K562 (cell line): Measurements from ENCODE around the gene CPED1. TPM values are rescaled to one million over a fixed set of nuclear protein-coding genes. Genes with fewer than 3 reads are reported as not detected.

Source experiments
- ARNT ChIP-seq, 2 experiments: fragments of 450-650 bp; IDR thresholded peaks; 2 replicates each; pipeline ENCODE4 v1.6.1; 2016; ENCODE audit warnings: mild to moderate bottlenecking in 1 of 2
- DIDO1 ChIP-seq: fragments of 450-650 bp; IDR thresholded peaks from 2 replicates; pipeline ENCODE4 v1.6.1; 2016; ENCODE audit warnings: low read depth, missing biosample characterization, missing genetic modification characterization
- E2F3 ChIP-seq: fragments of 250-450 bp; sonication (Bioruptor Pico); IDR thresholded peaks from 2 replicates; pipeline ENCODE4 v1.4.0; 2020; ENCODE audit warnings: mild to moderate bottlenecking
- ETV6 ChIP-seq, 3 experiments: fragments of 150-350 bp in 1 of 3; sonication (generic) in 1 of 3; formaldehyde crosslinking in 1 of 3; IDR thresholded peaks; 2 replicates each; pipeline versions ENCODE4 v1.6.1 to v1.8.0; 2014 to 2022; ENCODE audit warnings: borderline replicate concordance in 2 of 3, low read depth in 2 of 3, antibody characterized with exemption in 1 of 3, low read length in 1 of 3, mild to moderate bottlenecking in 1 of 3, missing genetic modification reagents in 1 of 3
- FOXM1 ChIP-seq, 2 experiments: fragments of 450-650 bp in 1 of 2; sonication (generic) in 1 of 2; formaldehyde crosslinking in 1 of 2; IDR thresholded peaks; 2 replicates each; pipeline versions ENCODE4 v1.6.1 to v1.9.0; 2017 to 2022; ENCODE audit warnings: low read depth in 2 of 2, mild to moderate bottlenecking in 2 of 2, missing genetic modification reagents in 1 of 2, moderate library complexity in 1 of 2
- GTF2E2 ChIP-seq: fragments of 200-800 bp; sonication (Bioruptor generic); IDR thresholded peaks from 2 replicates; pipeline ENCODE4 v1.6.1; 2016; ENCODE audit warnings: missing genetic modification characterization, missing compliant biosample characterization
- HNRNPLL ChIP-seq: fragments of 200-400 bp; formaldehyde crosslinking; IDR thresholded peaks from 2 replicates; pipeline ENCODE4 v1.6.1; 2017; ENCODE audit warnings: low read length, low read depth, mild to moderate bottlenecking; ENCODE audit not compliant: poor library complexity, severe bottlenecking
- NFIC ChIP-seq: fragments of 450-650 bp; IDR thresholded peaks from 2 replicates; pipeline ENCODE4 v1.6.1; 2017; ENCODE audit warnings: mild to moderate bottlenecking, inconsistent platforms
- NR2C2 ChIP-seq, 2 experiments: fragments of 200-800 bp in 1 of 2; sonication (Bioruptor generic) in 1 of 2; sonication (generic) in 1 of 2; formaldehyde crosslinking in 1 of 2; IDR thresholded peaks; 2 replicates each; pipeline versions ENCODE4 v1.6.1 to v1.8.0; 2016 to 2022; ENCODE audit warnings: mild to moderate bottlenecking in 1 of 2, missing compliant biosample characterization in 1 of 2, missing genetic modification characterization in 1 of 2, missing genetic modification reagents in 1 of 2
- PHB ChIP-seq: fragments of 250-450 bp; sonication (Bioruptor Pico); IDR thresholded peaks from 2 replicates; pipeline ENCODE4 v1.5.0; 2021
- RCOR1 ChIP-seq, 2 experiments: IDR thresholded peaks; 2 replicates each; pipeline ENCODE4 v1.6.1; 2012; ENCODE audit warnings: low read depth in 2 of 2, low read length in 2 of 2, borderline replicate concordance in 1 of 2, improper control_type of control experiment in 1 of 2
- SRSF1 ChIP-seq: fragments of 200-400 bp; formaldehyde crosslinking; IDR thresholded peaks from 2 replicates; pipeline ENCODE4 v1.6.1; 2017; ENCODE audit warnings: mild to moderate bottlenecking, low read depth, low read length, moderate library complexity
- XRCC4 ChIP-seq: IDR thresholded peaks from one replicate; pipeline ENCODE4 v1.6.1; 2011; ENCODE audit not compliant: insufficient read depth, insufficient read length; ENCODE audit errors: extremely low read depth
- ZBTB8A ChIP-seq: fragments of 450-650 bp; IDR thresholded peaks from 2 replicates; pipeline ENCODE4 v1.6.1; 2018; ENCODE audit warnings: mild to moderate bottlenecking, moderate library complexity; ENCODE audit not compliant: partially characterized antibody
- ZNF124 ChIP-seq: sonication (generic); formaldehyde crosslinking; IDR thresholded peaks from 2 replicates; pipeline ENCODE4 v1.8.1; 2022; ENCODE audit warnings: missing genetic modification reagents
- ZNF324 ChIP-seq: fragments of 250-450 bp; sonication (Bioruptor Pico); IDR thresholded peaks from 2 replicates; pipeline ENCODE4 v1.4.0; 2020; ENCODE audit warnings: mild to moderate bottlenecking
- ZNF778 ChIP-seq: fragments of 450-650 bp; formaldehyde crosslinking; IDR thresholded peaks from 2 replicates; pipeline ENCODE4 v1.4.0; 2020; ENCODE audit warnings: mild to moderate bottlenecking, moderate library complexity
- polyA plus RNA-seq, 8 experiments: library from polyadenylated mRNA; depleted of rRNA in 4 of 8; stranded (reverse) in 5 of 8; unstranded in 3 of 8; fragments of >200 nt; fragmentation: Nextera tagmentation in 2 of 8; fragmentation: Illumina TruSeq in 1 of 8; extraction: Ambion mirVana in 2 of 8; extraction: Trizol in 1 of 8; gene quantifications; 2 replicates each; pipeline versions ENCODE4 v1.2.1 to v1.2.3, GENCODE V29; 2011 to 2014; ENCODE audit warnings: inconsistent platforms in 1 of 8, missing spikeins in 1 of 8
- total RNA-seq, 7 experiments: library from RNA; depleted of rRNA in 6 of 7; stranded (reverse); fragments of >200 nt in 6 of 7; fragmentation: Illumina TruSeq in 2 of 7; extraction: Trizol in 2 of 7; gene quantifications; 2 replicates each; pipeline versions ENCODE4 v1.2.1 to v1.2.3, GENCODE V29; 2011 to 2021; ENCODE audit warnings: low replicate concordance in 1 of 7
- TF ChIP-seq, protein P1 (sequence below): sonication (generic); formaldehyde crosslinking; IDR thresholded peaks from 2 replicates; pipeline ENCODE4 v1.8.1; 2023; ENCODE audit warnings: mild to moderate bottlenecking, missing genetic modification reagents
- TF ChIP-seq, protein P2 (sequence below): fragments of 450-650 bp; IDR thresholded peaks from 2 replicates; pipeline ENCODE4 v1.7.0; 2016; ENCODE audit warnings: borderline replicate concordance
- TF ChIP-seq, protein P3 (sequence below): fragments of 250-450 bp; sonication (Bioruptor Pico); IDR thresholded peaks from 2 replicates; pipeline ENCODE4 v1.8.0; 2021; ENCODE audit warnings: mild to moderate bottlenecking, moderate library complexity
- TF ChIP-seq, protein P4 (sequence below): fragments of 250-450 bp; sonication (Bioruptor Pico); IDR thresholded peaks from 2 replicates; pipeline ENCODE4 v1.5.1; 2021; ENCODE audit warnings: mild to moderate bottlenecking

CPED1 gene
- total and polyA plus RNA-seq, 9 of the 15 experiments (the other 6 are each of a cell fraction or from before 2014, with no cell fraction given) = 195 to 393 (median 290) TPM

DNA sequence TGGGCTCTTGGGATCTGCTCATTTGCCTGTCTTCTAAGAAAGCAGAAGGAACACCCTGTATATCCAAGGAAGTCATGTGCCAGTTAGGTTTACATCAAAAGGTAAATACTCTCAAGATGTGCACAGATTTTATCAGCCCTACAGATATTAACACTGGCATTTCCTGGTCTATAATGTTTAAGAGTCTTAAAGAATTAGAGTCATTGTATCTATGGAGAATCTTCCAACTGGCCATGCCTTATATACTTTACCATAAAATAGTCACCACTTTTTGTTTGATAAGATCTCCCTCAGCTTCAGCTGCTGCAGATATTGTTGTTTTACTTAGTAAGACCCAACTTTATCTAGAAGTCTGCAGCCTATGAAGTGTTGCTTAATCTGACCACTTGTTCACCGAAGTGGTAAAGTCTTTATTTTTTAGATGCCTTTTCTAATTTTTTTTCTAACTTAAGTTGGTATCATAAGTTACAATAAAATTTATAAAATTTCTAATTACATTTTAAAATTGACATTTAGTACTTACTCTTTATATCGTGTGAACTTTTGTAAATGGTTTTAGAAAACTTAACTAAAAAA lies 58.5 kb downstream of the CPED1 start (continued):
- TF ChIP-seq GTF2E2 (no peak), DIDO1 (tag) (no peak), ZNF324 (CRISPR knock-in tag) (no peak), E2F3 (CRISPR knock-in tag) (no peak), NFIC (no peak), ZNF778 (CRISPR knock-in tag) (no peak), ZNF124 (CRISPR knock-in tag) (no peak), PHB (CRISPR knock-in tag) (no peak), FOXM1 (IDR thresholded peaks at IDR 0.05; ENCODE audit: low read depth) (peak; percentile 74; the same call in 1 of the 2 replicates), FOXM1 (CRISPR knock-in tag; IDR thresholded peaks at IDR 0.05; ENCODE audit: low read depth) (no peak), ARNT (IDR thresholded peaks at IDR 0.05) (no peak), SRSF1 (no peak), ZBTB8A (no peak), NR2C2 (CRISPR knock-in tag; IDR thresholded peaks at IDR 0.05) (no peak), NR2C2 (tag; IDR thresholded peaks at IDR 0.05) (peak; percentile 39; the same call in 1 of the 2 replicates), XRCC4 (no peak), ETV6 (IDR thresholded peaks at IDR 0.05; ENCODE audit: borderline replicate concordance in 1 of 2, low read depth in 2 of 2, low read length in 1 of 2) (no peak), ETV6 (CRISPR knock-in tag; IDR thresholded peaks at IDR 0.05; ENCODE audit: borderline replicate concordance) (no peak), RCOR1 (IDR thresholded peaks at IDR 0.05; ENCODE audit: borderline replicate concordance in 1 of 2, low read depth in 2 of 2, low read length in 2 of 2) (peak in 1 of 2 experiments; percentile 78; a peak in 2 of 4 replicates), HNRNPLL (no peak)
- TF ChIP-seq, protein P1, sequence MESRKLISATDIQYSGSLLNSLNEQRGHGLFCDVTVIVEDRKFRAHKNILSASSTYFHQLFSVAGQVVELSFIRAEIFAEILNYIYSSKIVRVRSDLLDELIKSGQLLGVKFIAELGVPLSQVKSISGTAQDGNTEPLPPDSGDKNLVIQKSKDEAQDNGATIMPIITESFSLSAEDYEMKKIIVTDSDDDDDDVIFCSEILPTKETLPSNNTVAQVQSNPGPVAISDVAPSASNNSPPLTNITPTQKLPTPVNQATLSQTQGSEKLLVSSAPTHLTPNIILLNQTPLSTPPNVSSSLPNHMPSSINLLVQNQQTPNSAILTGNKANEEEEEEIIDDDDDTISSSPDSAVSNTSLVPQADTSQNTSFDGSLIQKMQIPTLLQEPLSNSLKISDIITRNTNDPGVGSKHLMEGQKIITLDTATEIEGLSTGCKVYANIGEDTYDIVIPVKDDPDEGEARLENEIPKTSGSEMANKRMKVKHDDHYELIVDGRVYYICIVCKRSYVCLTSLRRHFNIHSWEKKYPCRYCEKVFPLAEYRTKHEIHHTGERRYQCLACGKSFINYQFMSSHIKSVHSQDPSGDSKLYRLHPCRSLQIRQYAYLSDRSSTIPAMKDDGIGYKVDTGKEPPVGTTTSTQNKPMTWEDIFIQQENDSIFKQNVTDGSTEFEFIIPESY (CRISPR knock-in tag) = no peak
- TF ChIP-seq, protein P2, sequence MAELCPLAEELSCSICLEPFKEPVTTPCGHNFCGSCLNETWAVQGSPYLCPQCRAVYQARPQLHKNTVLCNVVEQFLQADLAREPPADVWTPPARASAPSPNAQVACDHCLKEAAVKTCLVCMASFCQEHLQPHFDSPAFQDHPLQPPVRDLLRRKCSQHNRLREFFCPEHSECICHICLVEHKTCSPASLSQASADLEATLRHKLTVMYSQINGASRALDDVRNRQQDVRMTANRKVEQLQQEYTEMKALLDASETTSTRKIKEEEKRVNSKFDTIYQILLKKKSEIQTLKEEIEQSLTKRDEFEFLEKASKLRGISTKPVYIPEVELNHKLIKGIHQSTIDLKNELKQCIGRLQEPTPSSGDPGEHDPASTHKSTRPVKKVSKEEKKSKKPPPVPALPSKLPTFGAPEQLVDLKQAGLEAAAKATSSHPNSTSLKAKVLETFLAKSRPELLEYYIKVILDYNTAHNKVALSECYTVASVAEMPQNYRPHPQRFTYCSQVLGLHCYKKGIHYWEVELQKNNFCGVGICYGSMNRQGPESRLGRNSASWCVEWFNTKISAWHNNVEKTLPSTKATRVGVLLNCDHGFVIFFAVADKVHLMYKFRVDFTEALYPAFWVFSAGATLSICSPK = no peak
- TF ChIP-seq, protein P3, sequence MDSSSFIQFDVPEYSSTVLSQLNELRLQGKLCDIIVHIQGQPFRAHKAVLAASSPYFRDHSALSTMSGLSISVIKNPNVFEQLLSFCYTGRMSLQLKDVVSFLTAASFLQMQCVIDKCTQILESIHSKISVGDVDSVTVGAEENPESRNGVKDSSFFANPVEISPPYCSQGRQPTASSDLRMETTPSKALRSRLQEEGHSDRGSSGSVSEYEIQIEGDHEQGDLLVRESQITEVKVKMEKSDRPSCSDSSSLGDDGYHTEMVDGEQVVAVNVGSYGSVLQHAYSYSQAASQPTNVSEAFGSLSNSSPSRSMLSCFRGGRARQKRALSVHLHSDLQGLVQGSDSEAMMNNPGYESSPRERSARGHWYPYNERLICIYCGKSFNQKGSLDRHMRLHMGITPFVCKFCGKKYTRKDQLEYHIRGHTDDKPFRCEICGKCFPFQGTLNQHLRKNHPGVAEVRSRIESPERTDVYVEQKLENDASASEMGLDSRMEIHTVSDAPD (CRISPR knock-in tag) = no peak
- TF ChIP-seq, protein P4, sequence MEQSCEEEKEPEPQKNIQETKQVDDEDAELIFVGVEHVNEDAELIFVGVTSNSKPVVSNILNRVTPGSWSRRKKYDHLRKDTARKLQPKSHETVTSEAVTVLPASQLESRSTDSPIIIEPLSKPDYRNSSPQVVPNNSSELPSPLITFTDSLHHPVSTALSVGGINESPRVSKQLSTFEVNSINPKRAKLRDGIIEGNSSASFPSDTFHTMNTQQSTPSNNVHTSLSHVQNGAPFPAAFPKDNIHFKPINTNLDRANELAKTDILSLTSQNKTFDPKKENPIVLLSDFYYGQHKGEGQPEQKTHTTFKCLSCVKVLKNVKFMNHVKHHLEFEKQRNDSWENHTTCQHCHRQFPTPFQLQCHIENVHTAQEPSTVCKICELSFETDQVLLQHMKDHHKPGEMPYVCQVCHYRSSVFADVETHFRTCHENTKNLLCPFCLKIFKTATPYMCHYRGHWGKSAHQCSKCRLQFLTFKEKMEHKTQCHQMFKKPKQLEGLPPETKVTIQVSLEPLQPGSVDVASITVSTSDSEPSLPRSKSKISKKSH (CRISPR knock-in tag) = no peak
